HG03342 (cell line): Measurements from ENCODE around the gene RIBC2.
"Not testable (repeated sequence)": the region's sequence is repeated elsewhere in the genome, so short reads cannot be mapped to it uniquely, and the experiment has no call there.

ENCODE experiments used
- ATAC-seq: cut with Tn5 transposase; IDR thresholded peaks from one replicate; pipeline ENCODE4 v1.9.1; 2021; ENCODE audit warnings: mild to moderate bottlenecking, moderate library complexity; ENCODE audit not compliant: unreplicated experiment

The RIBC2 gene

DNA sequence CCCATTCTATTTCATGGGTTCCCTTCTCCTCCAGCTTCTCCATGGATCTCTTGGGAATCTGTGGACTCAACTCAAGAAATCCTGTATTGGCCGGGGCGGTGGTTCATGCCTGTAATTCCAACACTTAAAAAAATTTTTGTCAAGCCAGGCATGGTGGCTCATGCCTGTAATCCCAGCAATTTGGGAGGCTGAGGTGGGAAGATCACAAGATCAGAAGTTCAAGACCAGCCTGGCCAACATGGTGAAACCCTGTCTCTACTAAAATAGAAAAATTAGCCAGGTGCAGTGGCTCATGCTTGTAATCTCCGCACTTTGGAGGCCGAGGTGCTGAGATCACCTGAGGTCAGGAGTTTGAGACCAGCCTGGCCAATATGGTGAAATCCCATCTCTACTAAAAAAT, 34.1 kb downstream of the RIBC2 start:
- not testable (repeated sequence) for ATAC-seq

GRCh38 chr22:45448431-45448830, 34.9 kb downstream of the RIBC2 start:
- ATAC-seq: no peak

GRCh38 chr22:45449442-45449841, 35.9 kb downstream of the RIBC2 start:
- not testable (repeated sequence) for ATAC-seq

- no peak for ATAC-seq
Observed at GRCh38 chr22:45450101-45450785, 36.8 kb downstream of the RIBC2 start.

- no peak for ATAC-seq
Observed at GRCh38 chr22:45450921-45451651, 37.6 kb downstream of the RIBC2 start.

DNA sequence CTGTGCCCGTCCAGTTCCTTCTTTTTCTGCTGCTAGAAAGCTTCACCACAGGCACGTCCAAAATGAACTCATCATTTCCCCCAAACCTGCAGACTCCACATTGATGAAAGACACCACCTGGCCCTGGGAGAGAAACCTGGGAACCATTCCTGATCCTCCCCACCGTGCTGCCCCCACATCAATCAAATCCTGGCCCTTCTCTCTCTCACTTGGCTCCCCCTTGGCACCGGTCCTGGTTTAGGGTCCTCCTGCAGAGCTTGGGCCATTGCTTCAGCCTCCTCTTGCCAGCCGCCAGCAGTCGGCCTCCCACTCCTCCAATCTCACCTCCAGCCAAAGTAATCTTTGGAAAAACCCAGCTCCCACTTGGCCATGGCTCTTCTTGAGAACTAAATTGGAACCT, 38.5 kb downstream of the RIBC2 start:
- no peak for ATAC-seq

- ATAC-seq: no peak
Observed at GRCh38 chr22:45452565-45453379, 39.3 kb downstream of the RIBC2 start.

GRCh38 chr22:45453764-45454163, 40.3 kb downstream of the RIBC2 start:
- no peak for ATAC-seq

DNA sequence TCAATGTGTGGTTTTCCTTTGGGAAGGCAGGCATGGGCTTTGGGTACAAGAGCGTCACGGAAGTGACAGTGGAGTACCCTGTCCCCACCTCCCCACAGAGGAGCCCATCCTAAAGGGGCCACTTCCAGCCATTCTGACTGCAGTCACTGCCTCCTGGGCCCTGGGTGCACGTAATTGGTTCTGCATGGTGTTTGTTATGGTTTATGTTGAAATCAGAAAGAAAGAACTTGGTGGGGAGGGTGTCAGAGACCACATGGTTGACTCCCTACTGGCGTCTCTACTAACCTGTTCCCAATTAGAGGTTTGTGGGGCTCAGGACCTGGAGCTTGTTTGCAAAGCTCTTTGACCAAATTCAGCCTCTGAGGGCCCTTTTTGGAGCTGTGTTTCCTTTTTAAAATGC, 40.8 kb downstream of the RIBC2 start:
- no peak for ATAC-seq

GRCh38 chr22:45455212-45455611, 41.7 kb downstream of the RIBC2 start:
- no peak for ATAC-seq

GRCh38 chr22:45455621-45456020, 42.1 kb downstream of the RIBC2 start:
- ATAC-seq: no peak

GRCh38 chr22:45456811-45457210, 43.3 kb downstream of the RIBC2 start:
- ATAC-seq: no peak

DNA sequence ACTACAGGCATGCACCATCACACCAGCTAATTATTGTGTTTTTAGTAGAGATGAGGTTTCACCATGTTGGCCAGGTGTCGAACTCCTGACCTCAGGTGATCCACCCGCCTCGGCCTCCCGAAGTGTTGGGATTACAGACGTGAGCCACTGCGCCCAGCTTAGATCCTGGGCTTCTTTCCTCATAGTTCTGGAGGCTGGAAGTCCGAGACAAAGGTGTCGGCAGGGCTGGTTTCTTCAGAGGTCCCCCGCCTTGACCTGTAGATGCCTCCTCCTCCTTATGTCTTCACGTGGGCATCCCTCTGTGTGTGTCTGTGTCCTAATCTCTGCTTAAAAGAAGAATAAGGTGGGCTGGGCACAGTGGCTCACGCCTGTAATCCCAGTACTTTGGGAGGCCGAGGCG, 45.0 kb downstream of the RIBC2 start:
- no peak for ATAC-seq

DNA sequence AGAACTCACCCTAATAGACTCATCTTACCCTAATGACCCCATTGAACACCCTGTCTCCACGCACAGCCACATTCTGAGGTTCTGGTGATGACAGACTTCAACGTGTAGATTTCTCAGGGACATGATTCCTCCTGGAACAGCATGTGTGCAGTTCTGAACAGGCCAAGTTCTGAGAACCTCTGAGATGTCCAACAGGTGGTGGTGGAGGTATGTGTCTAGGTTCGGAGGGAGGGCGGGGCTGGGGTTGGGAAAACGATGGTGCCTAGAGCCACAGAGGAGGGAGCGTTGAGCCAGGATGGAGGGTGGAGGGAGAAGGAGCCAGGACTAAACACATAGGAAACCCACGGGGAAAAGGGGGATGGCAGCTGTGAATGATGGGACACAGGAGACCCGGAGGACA, 45.7 kb downstream of the RIBC2 start:
- ATAC-seq: no peak

DNA sequence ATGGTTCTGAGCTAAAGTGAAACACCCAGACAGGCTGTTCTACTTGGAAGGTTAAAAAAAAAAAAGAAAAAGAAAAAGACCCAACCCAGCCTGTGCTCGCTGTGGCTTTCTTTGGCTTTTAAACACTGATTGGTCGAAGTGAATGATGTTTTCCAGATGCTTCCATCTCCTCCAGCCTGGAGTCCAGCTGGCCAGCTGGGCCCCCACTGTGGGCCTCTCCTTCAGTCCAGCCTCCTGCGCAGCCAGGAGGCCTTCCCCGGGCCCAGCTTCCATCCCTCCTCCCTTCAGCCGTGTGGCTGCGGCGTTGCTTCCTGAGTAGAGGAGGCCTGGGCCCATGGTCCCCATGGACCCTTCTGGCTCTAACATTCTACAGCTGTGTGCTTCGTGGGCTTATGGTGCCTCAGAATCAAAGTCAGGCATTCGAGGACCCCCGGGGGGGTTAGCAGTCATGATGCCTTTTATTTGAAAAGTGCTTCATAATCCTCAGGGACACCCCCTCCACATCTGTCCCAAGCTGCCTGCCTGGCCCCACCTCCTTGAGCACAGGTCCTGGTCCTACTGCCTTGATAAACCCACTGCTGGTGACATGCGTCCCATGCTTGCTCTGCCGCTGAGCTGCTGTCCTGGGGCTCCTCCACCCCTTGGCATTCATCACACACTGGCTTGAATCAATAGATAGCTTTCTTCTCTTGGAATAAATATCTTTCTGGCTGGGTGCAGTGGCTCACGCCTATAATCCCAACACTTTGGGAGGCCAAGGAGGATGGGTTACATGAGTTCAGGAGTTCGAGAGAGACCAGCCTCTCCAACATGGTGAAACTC, 47.0 kb downstream of the RIBC2 start:
- ATAC-seq: no peak

GRCh38 chr22:45462034-45462655, 48.7 kb downstream of the RIBC2 start:
- ATAC-seq: no peak

DNA sequence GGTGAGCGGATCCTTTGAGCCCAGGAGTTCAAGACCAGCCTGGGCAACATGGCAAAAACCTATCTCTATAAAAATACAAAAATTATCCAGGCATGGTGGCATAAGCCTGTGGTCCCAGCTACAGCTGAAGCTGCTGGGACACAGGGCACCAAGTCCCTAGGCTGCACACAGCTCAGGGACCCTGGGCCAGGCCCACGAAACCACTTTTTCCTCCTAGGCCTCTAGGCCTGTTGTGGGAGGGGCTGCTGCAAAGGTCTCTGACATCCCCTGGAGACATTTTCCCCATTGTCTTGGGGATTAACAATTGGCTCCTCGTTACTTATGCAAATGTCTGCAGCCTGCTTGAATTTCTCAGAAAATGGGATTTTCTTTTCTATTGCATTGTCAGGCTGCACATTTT, 50.2 kb downstream of the RIBC2 start:
- ATAC-seq: not testable (repeated sequence)

DNA sequence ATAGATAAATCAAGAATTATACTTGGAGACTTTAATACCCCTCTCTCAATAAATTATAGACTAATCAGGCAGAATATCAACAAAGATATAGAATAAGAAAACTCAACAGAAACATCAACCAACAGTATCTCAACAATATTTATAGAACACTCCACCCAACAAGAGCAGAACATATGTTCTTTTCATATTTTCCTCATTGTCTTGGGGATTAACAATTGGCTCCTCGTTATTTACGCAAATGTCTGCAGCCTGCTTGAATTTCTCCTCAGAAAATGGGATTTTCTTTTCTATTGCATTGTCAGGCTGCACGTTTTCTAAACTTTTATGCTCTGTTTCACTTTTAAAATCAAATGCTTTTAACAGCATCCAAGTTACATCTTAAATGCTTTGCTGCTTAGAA, 52.1 kb downstream of the RIBC2 start:
- no peak for ATAC-seq

DNA sequence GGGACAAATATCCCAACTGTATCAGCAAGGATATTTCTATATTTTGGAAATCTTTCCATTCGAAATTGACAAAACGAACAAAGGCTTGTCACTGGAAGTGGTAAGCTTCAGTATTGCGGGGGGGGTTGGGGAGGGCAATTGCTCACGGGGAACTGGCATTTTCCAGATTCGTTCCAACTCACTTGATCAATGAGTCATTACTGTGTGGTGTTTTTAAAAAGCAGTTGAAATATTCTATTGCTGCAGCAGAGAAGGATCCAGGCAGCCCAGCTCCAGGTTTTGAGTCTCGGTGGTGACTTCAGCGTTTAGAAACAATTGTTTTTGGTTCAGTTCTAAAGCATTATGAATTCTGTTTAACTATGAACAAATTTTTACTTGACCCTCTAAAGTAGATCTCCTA, 55.4 kb downstream of the RIBC2 start:
- no peak for ATAC-seq

- no peak for ATAC-seq
Observed at GRCh38 chr22:45469281-45470073, 56.0 kb downstream of the RIBC2 start.
